H1 (cell line): ENCODE measurements around the gene ALS2CL. TPM values are rescaled to one million over a fixed set of nuclear protein-coding genes. Genes with fewer than 3 reads are reported as not detected.

Source experiments
- CTCF ChIA-PET: fragments of 300-600 bp; sonication (Branson Sonifier 250); formaldehyde crosslinking; loops from one replicate; lab custom pipeline; 2021; ENCODE audit not compliant: partially characterized antibody; lab: Charles Lee
- POLR2A ChIA-PET: fragments of 300-600 bp; sonication (Branson Sonifier 250); formaldehyde crosslinking; loops from one replicate; lab custom pipeline; 2021; ENCODE audit warnings: inconsistent platforms; ENCODE audit not compliant: partially characterized antibody; lab: Charles Lee
- DNase-seq, 2 experiments: peaks; one replicate each; pipeline versions ENCODE4 v3.0.0 to v3.0.0-alpha.2; 2010 to 2022; ENCODE audit warnings: low spot score in 2 of 2, low read depth in 1 of 2, mixed read lengths in 1 of 2
- FAIRE-seq: peaks from 2 replicates; lab custom pipeline; 2011; peaks lifted over from hg19 to GRCh38; lab: Jason Lieb, UNC
- H2AFZ ChIP-seq: 2 replicates; pipeline ENCODE4 v1.8.1; 2012; ENCODE audit warnings: low read length, inconsistent platforms
- H2AK5ac ChIP-seq: 2 replicates; pipeline ENCODE4 v1.6.1; 2013; ENCODE audit warnings: low read depth, low read length
- H2BK120ac ChIP-seq: replicated peaks from 2 replicates; pipeline ENCODE3; 2013; ENCODE audit warnings: low read depth, low read length, inconsistent platforms
- H2BK12ac ChIP-seq: 2 replicates; pipeline ENCODE4 v1.6.1; 2013; ENCODE audit warnings: low read depth, low read length
- H2BK15ac ChIP-seq: 2 replicates; pipeline ENCODE4 v1.6.1; 2013; ENCODE audit warnings: low read length
- H2BK20ac ChIP-seq: 2 replicates; pipeline ENCODE4 v1.6.1; 2013; ENCODE audit warnings: low read length
- H2BK5ac ChIP-seq: 2 replicates; pipeline ENCODE4 v1.6.1; 2013; ENCODE audit warnings: low read depth, low read length
- H3K14ac ChIP-seq: 2 replicates; pipeline ENCODE4 v1.6.1; 2013; ENCODE audit warnings: inconsistent platforms; ENCODE audit not compliant: insufficient read length
- H3K18ac ChIP-seq: 2 replicates; pipeline ENCODE4 v1.6.1; 2013; ENCODE audit warnings: low read length; ENCODE audit errors: extremely low read depth
- H3K23ac ChIP-seq: 2 replicates; pipeline ENCODE4 v1.6.1; 2013; ENCODE audit warnings: inconsistent platforms; ENCODE audit not compliant: insufficient read length
- H3K23me2 ChIP-seq: 2 replicates; pipeline ENCODE4 v1.6.1; 2013; ENCODE audit warnings: low read depth, low read length
- H3K27ac ChIP-seq: 2 replicates; pipeline ENCODE4 v1.6.1; 2011; ENCODE audit warnings: low read depth, low read length, inconsistent platforms
- H3K27me3 ChIP-seq, 4 experiments: replicated peaks in 1 of 4; 1 replicate in 1 of 4; 2 replicates in 3 of 4; pipeline versions ENCODE4 v1.6.1 to v1.8.1; 2011 to 2013; ENCODE audit warnings: low read length in 3 of 4, mild to moderate bottlenecking in 3 of 4, inconsistent platforms in 2 of 4, mixed read lengths in 2 of 4, moderate library complexity in 1 of 4; ENCODE audit not compliant: control insufficient read depth in 3 of 4, insufficient read depth in 3 of 4; ENCODE audit errors: extremely low read depth in 1 of 4
- H3K36me3 ChIP-seq, 4 experiments: 2 replicates each; pipeline versions ENCODE4 v1.6.1 to v1.8.1; 2011 to 2013; ENCODE audit warnings: mild to moderate bottlenecking in 4 of 4, low read length in 3 of 4, moderate library complexity in 2 of 4, control low read depth in 1 of 4, inconsistent platforms in 1 of 4; ENCODE audit not compliant: insufficient read depth in 4 of 4, control insufficient read depth in 2 of 4
- H3K4ac ChIP-seq: replicated peaks from 2 replicates; pipeline ENCODE3; 2013; ENCODE audit warnings: low read length, low read depth, mixed read lengths, inconsistent platforms; ENCODE audit not compliant: insufficient read length
- H3K4me1 ChIP-seq, 4 experiments: replicated peaks in 1 of 4; 1 replicate in 1 of 4; 2 replicates in 3 of 4; pipeline versions ENCODE4 v1.6.1 to v1.8.1; 2011 to 2013; ENCODE audit warnings: low read length in 3 of 4, inconsistent platforms in 2 of 4, mixed read lengths in 1 of 4; ENCODE audit not compliant: insufficient read depth in 4 of 4, control insufficient read depth in 3 of 4
- H3K4me2 ChIP-seq, 2 experiments: 2 replicates each; pipeline versions ENCODE4 v1.6.1 to v1.8.1; 2011 to 2013; ENCODE audit warnings: low read depth in 2 of 2, low read length in 2 of 2, control low read depth in 1 of 2, inconsistent platforms in 1 of 2, mild to moderate bottlenecking in 1 of 2; ENCODE audit not compliant: insufficient read depth in 1 of 2
- H3K4me3 ChIP-seq, 4 experiments: fragments of 200-600, 300-600 bp in 1 of 4; sonication (generic), shearing (Covaris generic), sonication (Bioruptor Twin) in 1 of 4; 2 replicates each; pipeline versions ENCODE4 v1.5.1 to v1.8.1; 2011 to 2016; ENCODE audit warnings: low read length in 4 of 4, low read depth in 3 of 4, control low read depth in 2 of 4, inconsistent platforms in 2 of 4, mild to moderate bottlenecking in 2 of 4, mixed read lengths in 1 of 4, moderate library complexity in 1 of 4; ENCODE audit not compliant: insufficient read depth in 2 of 4; ENCODE audit errors: extremely low read depth in 1 of 4
- H3K56ac ChIP-seq: replicated peaks from 2 replicates; pipeline ENCODE3; 2013; ENCODE audit warnings: low read depth, mild to moderate bottlenecking, mixed read lengths, low read length, inconsistent platforms; ENCODE audit not compliant: insufficient read length
- H3K79me1 ChIP-seq: 2 replicates; pipeline ENCODE4 v1.6.1; 2013; ENCODE audit warnings: low read depth, low read length, control low read depth
- H3K79me2 ChIP-seq, 2 experiments: 2 replicates each; pipeline versions ENCODE4 v1.6.1 to v1.8.1; 2012 to 2013; ENCODE audit warnings: low read length in 2 of 2, mild to moderate bottlenecking in 2 of 2, inconsistent platforms in 1 of 2; ENCODE audit not compliant: insufficient read depth in 2 of 2, control insufficient read depth in 1 of 2
- H3K9ac ChIP-seq, 4 experiments: replicated peaks in 1 of 4; 1 replicate in 1 of 4; 2 replicates in 3 of 4; pipeline versions ENCODE4 v1.6.1 to v1.8.1; 2011 to 2013; ENCODE audit warnings: low read depth in 3 of 4, low read length in 3 of 4, control low read depth in 2 of 4, mild to moderate bottlenecking in 2 of 4, moderate library complexity in 2 of 4, inconsistent platforms in 1 of 4; ENCODE audit errors: extremely low read depth in 1 of 4
- H3K9me3 ChIP-seq, 2 experiments: 2 replicates each; pipeline versions ENCODE4 v1.6.1 to v1.8.1; 2012 to 2013; ENCODE audit warnings: mild to moderate bottlenecking in 2 of 2, moderate library complexity in 2 of 2, control low read depth in 1 of 2, inconsistent platforms in 1 of 2, low read depth in 1 of 2, low read length in 1 of 2, mixed read lengths in 1 of 2; ENCODE audit not compliant: insufficient read depth in 2 of 2
- H4K20me1 ChIP-seq, 2 experiments: replicated peaks in 1 of 2; 2 replicates each; pipeline versions ENCODE3 to v1.8.1; 2011 to 2013; ENCODE audit warnings: inconsistent platforms in 2 of 2, low read length in 2 of 2, mild to moderate bottlenecking in 1 of 2; ENCODE audit not compliant: insufficient read depth in 2 of 2, control insufficient read depth in 1 of 2
- H4K5ac ChIP-seq: 2 replicates; pipeline ENCODE4 v1.6.1; 2013; ENCODE audit warnings: low read length, low read depth, mixed read lengths, inconsistent platforms; ENCODE audit not compliant: insufficient read length
- H4K8ac ChIP-seq: 2 replicates; pipeline ENCODE4 v1.8.0; 2013; ENCODE audit warnings: mild to moderate bottlenecking, moderate library complexity, low read length, inconsistent platforms; ENCODE audit not compliant: insufficient read depth; ENCODE audit errors: extremely low read depth
- H4K91ac ChIP-seq: replicated peaks from 2 replicates; pipeline ENCODE3; 2013; ENCODE audit warnings: low read length, mixed read lengths, inconsistent platforms; ENCODE audit not compliant: insufficient read length
- CBX8 ChIP-seq: fragments of 300-800, 300-1000 bp; sonication (generic); IDR thresholded peaks from 2 replicates; pipeline ENCODE4 v1.7.1; 2016; ENCODE audit warnings: low read depth, low read length, borderline replicate concordance
- CHD1 ChIP-seq: IDR thresholded peaks from 2 replicates; pipeline ENCODE4 v1.6.1; 2012; ENCODE audit warnings: low read depth, low read length, improper control_type of control experiment
- CTBP2 ChIP-seq: IDR thresholded peaks from 2 replicates; pipeline ENCODE4 v1.7.0; 2011; ENCODE audit warnings: borderline replicate concordance, mild to moderate bottlenecking, moderate library complexity, mixed read lengths, low read length; ENCODE audit not compliant: insufficient read depth, insufficient read length
- POLR2A ChIP-seq, 2 experiments: IDR thresholded peaks; 1 replicate in 1 of 2; 2 replicates in 1 of 2; pipeline ENCODE4 v1.6.1; 2011; ENCODE audit warnings: low read depth in 2 of 2, low read length in 2 of 2, mild to moderate bottlenecking in 2 of 2; ENCODE audit errors: control extremely low read depth in 1 of 2
- RAD21 ChIP-seq, 2 experiments: IDR thresholded peaks in 1 of 2; conservative IDR thresholded peaks in 1 of 2; 2 replicates each; pipeline ENCODE4 v1.6.1; 2011; ENCODE audit warnings: low read depth in 2 of 2, low read length in 2 of 2, improper control_type of control experiment in 1 of 2, inconsistent platforms in 1 of 2, mild to moderate bottlenecking in 1 of 2, moderate library complexity in 1 of 2
- SP1 ChIP-seq: IDR thresholded peaks from 2 replicates; pipeline ENCODE4 v1.6.1; 2011; ENCODE audit warnings: low read depth, low read length
- TAF1 ChIP-seq: IDR thresholded peaks from 2 replicates; pipeline ENCODE4 v1.6.1; 2011; ENCODE audit warnings: mild to moderate bottlenecking, low read depth, low read length
- YY1 ChIP-seq: IDR thresholded peaks from 2 replicates; pipeline ENCODE4 v1.6.1; 2011; ENCODE audit warnings: low read depth, mild to moderate bottlenecking, low read length
- WGBS, 2 experiments: shearing (Covaris generic) in 1 of 2; methylation state at CpG; one replicate each; pipeline versions ENCODE4 v1.1.6 to v1.1.7; 2013 to 2015; ENCODE audit warnings: low lambda C conversion rate in 2 of 2, mixed read lengths in 2 of 2, inconsistent platforms in 1 of 2, low coverage in 1 of 2, missing lambda C conversion rate in 1 of 2; ENCODE audit not compliant: insufficient replicate concordance in 2 of 2, insufficient coverage in 1 of 2, insufficient read length in 1 of 2; ENCODE audit errors: extremely low coverage in 1 of 2, missing lambda C conversion rate in 1 of 2; 5-methylcytosine and 5-hydroxymethylcytosine counted together
- polyA plus RNA-seq, 7 experiments: library from polyadenylated mRNA; depleted of rRNA in 3 of 7; stranded (reverse) in 5 of 7; unstranded in 2 of 7; fragments of >200 nt in 5 of 7; fragments of 200-250 nt in 2 of 7; gene quantifications; 1 replicate in 5 of 7; 2 replicates in 1 of 7; 4 replicates in 1 of 7; pipeline versions ENCODE4 v1.2.1 to v1.2.3, GENCODE V29; 2011 to 2013; ENCODE audit warnings: missing spikeins in 2 of 7, mixed read lengths in 2 of 7
- total RNA-seq: library from RNA; stranded (reverse); fragmentation: NEBNext Ultra II Directional; extraction: Animal tissue kit (Norgen Biotek cat#: 25700); gene quantifications from 2 replicates; pipeline ENCODE4 v1.2.1, GENCODE V29; 2021
- TF ChIP-seq, protein P1 (sequence below): IDR thresholded peaks from 2 replicates; pipeline ENCODE4 v1.6.1; 2011; ENCODE audit warnings: low read depth, mild to moderate bottlenecking, low read length; ENCODE audit not compliant: insufficient read depth

The ALS2CL gene
- total and polyA plus RNA-seq, 2 of the 8 experiments (the other 6 are each of a cell fraction or from before 2014, with no cell fraction given): 4.8 to 5.4 TPM

DNA sequence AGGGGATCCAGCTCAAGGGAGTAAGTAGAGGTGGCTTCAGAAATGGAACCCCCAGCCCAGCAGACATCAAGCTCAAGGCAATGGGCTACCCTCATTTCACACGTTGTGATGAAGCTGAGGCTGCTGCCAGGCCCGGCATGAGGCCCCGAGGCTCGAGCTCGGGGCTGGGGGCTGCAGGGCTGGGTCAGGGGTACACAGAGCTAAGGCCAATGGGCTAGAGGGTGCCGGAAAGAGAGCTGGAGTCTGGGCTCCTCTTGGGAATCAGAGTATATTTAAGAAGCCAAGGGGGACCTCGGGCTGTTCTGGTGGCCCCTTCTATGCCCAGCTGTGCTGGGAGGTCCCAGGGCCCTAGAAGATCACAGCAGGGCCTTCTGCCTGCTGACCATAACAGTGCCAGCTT lies 16.8 kb upstream of the ALS2CL start:
- H4K8ac ChIP-seq: no peak overlapping the region
- no peak overlapping the region for H2BK120ac ChIP-seq
- H3K79me2 ChIP-seq: no peaks in the 10 kb centered on the region
- H3K4me1 ChIP-seq: peaks cover 0 to 6% (median 0%) of the 10 kb centered on the region in 4 experiments; a peak in 1 of 7 replicates
- no peak for FAIRE-seq
- no peak overlapping the region for H3K23ac ChIP-seq
- no peak overlapping the region for H3K27ac ChIP-seq
- no peaks in the 10 kb centered on the region for H3K36me3 ChIP-seq
- ChIA-PET POLR2A (no interaction called here), CTCF (interaction anchor here (0.6 to 6.5 kb wide), 17 partner anchors 8 to 404 kb away, joined by 3 to 91 read pairs (median 5); partner anchors contain the start of gene PRSS50)
- H4K5ac ChIP-seq: no peak overlapping the region
- no peak overlapping the region for H3K4me3 ChIP-seq
- H3K9me3 ChIP-seq: no peaks in the 10 kb centered on the region
- H4K91ac ChIP-seq: no peak overlapping the region
- no peak overlapping the region for H2AFZ ChIP-seq
- H3K79me1 ChIP-seq: no peaks in the 10 kb centered on the region
- 94% methylated on average over 6 of the region's 7 CpGs; no CpG with 5 or more reads in 1 of the 2 experiments for WGBS, 2 experiments
- H3K27me3 ChIP-seq: no peaks in the 10 kb centered on the region; a peak in 2 of 7 replicates
- no peak overlapping the region for H3K56ac ChIP-seq
- H3K23me2 ChIP-seq: no peaks in the 10 kb centered on the region
- no peak overlapping the region for H3K14ac ChIP-seq
- H3K9ac ChIP-seq: no peak overlapping the region
- no peak overlapping the region for H3K18ac ChIP-seq
- no peak overlapping the region for H3K4ac ChIP-seq
- no peak overlapping the region for H2BK20ac ChIP-seq
- H2BK5ac ChIP-seq: no peak overlapping the region
- H4K20me1 ChIP-seq: peaks cover 2 to 4% of the 10 kb centered on the region in 2 experiments
- no peak overlapping the region for H3K4me2 ChIP-seq
- no peak overlapping the region for H2BK15ac ChIP-seq
- H2AK5ac ChIP-seq: no peak overlapping the region
- H2BK12ac ChIP-seq: no peak overlapping the region
- no peak for DNase-seq
- TF ChIP-seq CHD1 (no peak), POLR2A (IDR thresholded peaks at IDR 0.05; ENCODE audit: control extremely low read depth in 1 of 2, low read depth in 2 of 2, low read length in 2 of 2) (no peak), RAD21 (IDR thresholded peaks at IDR 0.05 in 1 of 2, conservative IDR thresholded peaks at IDR 0.05 in 1 of 2; ENCODE audit: low read depth in 2 of 2, low read length in 2 of 2) (no peak), CTBP2 (no peak), CBX8 (no peak), SP1 (no peak), TAF1 (no peak), YY1 (no peak)
- TF ChIP-seq, protein P1, sequence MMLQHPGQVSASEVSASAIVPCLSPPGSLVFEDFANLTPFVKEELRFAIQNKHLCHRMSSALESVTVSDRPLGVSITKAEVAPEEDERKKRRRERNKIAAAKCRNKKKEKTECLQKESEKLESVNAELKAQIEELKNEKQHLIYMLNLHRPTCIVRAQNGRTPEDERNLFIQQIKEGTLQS: no peak
